ENCODE measurements around the gene CDK1.
A peak's percentile ranks its signal among the peaks of the same experiment; 100 is the strongest.

CDK1 gene

GRCh38 chr10:60778214-60778970 is at the start of gene CDK1:
Gene CDK1 (plus strand): TSS chr10:60778478. CDS start chr10:60780166, 1,688 bp downstream.
- TF ChIP-seq, protein P1, sequence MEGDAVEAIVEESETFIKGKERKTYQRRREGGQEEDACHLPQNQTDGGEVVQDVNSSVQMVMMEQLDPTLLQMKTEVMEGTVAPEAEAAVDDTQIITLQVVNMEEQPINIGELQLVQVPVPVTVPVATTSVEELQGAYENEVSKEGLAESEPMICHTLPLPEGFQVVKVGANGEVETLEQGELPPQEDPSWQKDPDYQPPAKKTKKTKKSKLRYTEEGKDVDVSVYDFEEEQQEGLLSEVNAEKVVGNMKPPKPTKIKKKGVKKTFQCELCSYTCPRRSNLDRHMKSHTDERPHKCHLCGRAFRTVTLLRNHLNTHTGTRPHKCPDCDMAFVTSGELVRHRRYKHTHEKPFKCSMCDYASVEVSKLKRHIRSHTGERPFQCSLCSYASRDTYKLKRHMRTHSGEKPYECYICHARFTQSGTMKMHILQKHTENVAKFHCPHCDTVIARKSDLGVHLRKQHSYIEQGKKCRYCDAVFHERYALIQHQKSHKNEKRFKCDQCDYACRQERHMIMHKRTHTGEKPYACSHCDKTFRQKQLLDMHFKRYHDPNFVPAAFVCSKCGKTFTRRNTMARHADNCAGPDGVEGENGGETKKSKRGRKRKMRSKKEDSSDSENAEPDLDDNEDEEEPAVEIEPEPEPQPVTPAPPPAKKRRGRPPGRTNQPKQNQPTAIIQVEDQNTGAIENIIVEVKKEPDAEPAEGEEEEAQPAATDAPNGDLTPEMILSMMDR (IDR thresholded peaks at IDR 0.05; ENCODE audit: control insufficient read depth, insufficient read depth, low read depth, low read length, missing control alignments): no peak
- peak; percentile 96 for DNase-seq (ENCODE audit: low read depth)
- H3K4me3 ChIP-seq (ENCODE audit: control insufficient read depth, low read depth, low read length): peak within 1 kb of the TSS; percentile 47

- DNase-seq (ENCODE audit: low read depth): no peak
- no peak overlapping the region for H3K4me3 ChIP-seq (ENCODE audit: control insufficient read depth, low read depth, low read length)
Measured at GRCh38 chr10:60729106-60729505, 49.2 kb upstream of the CDK1 start.

GRCh38 chr10:60731134-60731885 is 47.0 kb upstream of the CDK1 start:
- TF ChIP-seq, protein P1 (IDR thresholded peaks at IDR 0.05; ENCODE audit: control insufficient read depth, insufficient read depth, low read depth, low read length, missing control alignments): no peak
- H3K4me3 ChIP-seq (ENCODE audit: control insufficient read depth, low read depth, low read length): no peak overlapping the region
- no peak for DNase-seq (ENCODE audit: low read depth)

More at GRCh38 chr10:60729106-60729505, 49.2 kb upstream of the CDK1 start:
- TF ChIP-seq, protein P1 (IDR thresholded peaks at IDR 0.05; ENCODE audit: control insufficient read depth, insufficient read depth, low read depth, low read length, missing control alignments): no peak

DNA sequence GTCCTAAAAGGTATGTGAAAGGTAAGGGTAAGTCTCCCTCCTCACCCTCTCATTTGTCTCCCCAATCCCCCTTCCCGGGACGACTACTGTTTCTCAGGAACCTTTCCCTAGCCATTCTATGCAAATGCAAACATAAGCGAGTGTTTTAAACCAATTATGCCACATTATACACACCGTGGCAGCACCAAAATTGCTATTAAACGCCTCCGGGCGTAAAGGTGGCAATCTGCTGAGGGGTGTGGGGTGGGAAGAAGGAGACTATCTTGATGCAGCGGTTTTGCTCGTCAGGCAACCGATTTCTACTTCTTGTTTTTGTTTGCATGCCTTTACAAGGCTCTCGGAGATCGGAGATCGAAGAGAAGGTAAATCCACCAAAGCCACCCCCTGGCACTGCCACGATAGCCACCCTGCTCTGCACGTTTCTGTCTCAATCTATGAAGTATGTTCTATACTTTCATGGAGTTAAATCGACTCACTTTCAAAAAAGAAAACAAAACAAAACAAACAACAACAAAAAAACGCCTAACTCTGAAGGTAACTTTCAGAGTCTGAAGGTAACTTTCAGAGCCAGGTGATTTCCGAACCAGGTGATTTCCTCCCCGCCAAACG is 46.0 kb upstream of the CDK1 start:
- DNase-seq (ENCODE audit: low read depth): no peak
- no peak overlapping the region for H3K4me3 ChIP-seq (ENCODE audit: control insufficient read depth, low read depth, low read length)
- TF ChIP-seq, protein P1 (IDR thresholded peaks at IDR 0.05; ENCODE audit: control insufficient read depth, insufficient read depth, low read depth, low read length, missing control alignments): no peak

DNA sequence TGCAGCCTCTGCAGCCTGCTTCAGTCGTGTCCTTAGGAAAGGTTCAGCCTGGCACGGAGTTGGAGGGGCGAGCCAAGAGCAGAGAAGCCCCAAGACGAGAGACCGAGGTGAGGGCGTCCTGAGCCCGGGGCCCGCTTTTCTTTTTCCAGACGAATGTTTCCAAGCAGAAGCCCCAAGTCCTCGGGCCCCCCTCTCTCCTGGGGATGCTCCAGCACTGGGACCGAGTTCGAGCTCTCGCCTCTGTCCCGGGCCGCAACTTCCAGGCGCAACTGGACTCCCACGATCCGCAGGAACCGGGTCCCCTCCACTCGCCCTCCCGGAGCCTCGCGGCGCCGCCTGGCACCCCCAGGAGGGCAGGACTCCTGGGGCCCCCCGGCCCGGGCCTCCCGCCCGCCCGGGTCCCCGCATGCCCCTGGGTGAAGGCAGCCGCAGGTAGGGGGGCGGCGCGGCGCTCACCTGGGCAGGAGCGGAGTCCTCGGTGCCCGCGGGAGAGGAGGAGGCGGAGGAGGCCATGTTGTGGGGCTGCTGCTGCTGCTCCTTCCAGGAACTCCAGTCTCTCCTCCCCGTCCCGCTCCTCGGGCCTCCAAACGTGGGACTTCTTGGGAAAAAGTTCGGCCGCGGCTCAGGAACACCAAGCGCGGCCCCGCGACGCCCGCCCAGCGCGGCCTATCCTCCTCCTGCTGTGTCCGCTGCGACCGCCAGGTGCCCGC is 45.3 kb upstream of the CDK1 start:
- no peak for DNase-seq (ENCODE audit: low read depth)
- peak overlapping the region; percentile 37 for H3K4me3 ChIP-seq (ENCODE audit: control insufficient read depth, low read depth, low read length)
- TF ChIP-seq, protein P1 (IDR thresholded peaks at IDR 0.05; ENCODE audit: control insufficient read depth, insufficient read depth, low read depth, low read length, missing control alignments): no peak

- TF ChIP-seq, protein P1 (IDR thresholded peaks at IDR 0.05; ENCODE audit: control insufficient read depth, insufficient read depth, low read depth, low read length, missing control alignments): no peak
- no peak for DNase-seq (ENCODE audit: low read depth)
- H3K4me3 ChIP-seq (ENCODE audit: control insufficient read depth, low read depth, low read length): peak overlapping the region; percentile 37
Measured at GRCh38 chr10:60733517-60733822, 44.8 kb upstream of the CDK1 start.

Measured in AG09309 (cell line).